ENCODE measurements around the gene RACK1. TPM values are rescaled to one million over a fixed set of nuclear protein-coding genes. Genes with fewer than 3 reads are reported as not detected.
A peak's percentile ranks its signal among the peaks of the same experiment; 100 is the strongest.

RACK1 gene
- total RNA-seq, 1 donor from 2014 or later, result 4,909 TPM

GRCh38 chr5:181265092-181265671, 21.5 kb upstream of the RACK1 start:
- no peaks in the 10 kb centered on the region for H3K27me3 ChIP-seq (ENCODE audit: control insufficient read depth, insufficient read depth, low read length)
- DNase-seq (ENCODE audit: low read depth), result no peak
- TF ChIP-seq, protein P1, sequence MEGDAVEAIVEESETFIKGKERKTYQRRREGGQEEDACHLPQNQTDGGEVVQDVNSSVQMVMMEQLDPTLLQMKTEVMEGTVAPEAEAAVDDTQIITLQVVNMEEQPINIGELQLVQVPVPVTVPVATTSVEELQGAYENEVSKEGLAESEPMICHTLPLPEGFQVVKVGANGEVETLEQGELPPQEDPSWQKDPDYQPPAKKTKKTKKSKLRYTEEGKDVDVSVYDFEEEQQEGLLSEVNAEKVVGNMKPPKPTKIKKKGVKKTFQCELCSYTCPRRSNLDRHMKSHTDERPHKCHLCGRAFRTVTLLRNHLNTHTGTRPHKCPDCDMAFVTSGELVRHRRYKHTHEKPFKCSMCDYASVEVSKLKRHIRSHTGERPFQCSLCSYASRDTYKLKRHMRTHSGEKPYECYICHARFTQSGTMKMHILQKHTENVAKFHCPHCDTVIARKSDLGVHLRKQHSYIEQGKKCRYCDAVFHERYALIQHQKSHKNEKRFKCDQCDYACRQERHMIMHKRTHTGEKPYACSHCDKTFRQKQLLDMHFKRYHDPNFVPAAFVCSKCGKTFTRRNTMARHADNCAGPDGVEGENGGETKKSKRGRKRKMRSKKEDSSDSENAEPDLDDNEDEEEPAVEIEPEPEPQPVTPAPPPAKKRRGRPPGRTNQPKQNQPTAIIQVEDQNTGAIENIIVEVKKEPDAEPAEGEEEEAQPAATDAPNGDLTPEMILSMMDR (IDR thresholded peaks at IDR 0.05; ENCODE audit: insufficient read depth, low read length, poor library complexity, severe bottlenecking), result no peak
- no peaks in the 10 kb centered on the region for H3K36me3 ChIP-seq (ENCODE audit: control insufficient read depth, insufficient read depth, low read length)
- H3K4me3 ChIP-seq (ENCODE audit: low read depth, low read length), result no peak overlapping the region

GRCh38 chr5:181263633-181264032, 19.9 kb upstream of the RACK1 start:
- DNase-seq (ENCODE audit: low read depth), result no peak
- TF ChIP-seq, protein P1 (IDR thresholded peaks at IDR 0.05; ENCODE audit: insufficient read depth, low read length, poor library complexity, severe bottlenecking), result no peak
- Histone ChIP-seq H3K27me3 (ENCODE audit: control insufficient read depth, insufficient read depth, low read length) (no peaks in the 10 kb centered on the region), H3K36me3 (ENCODE audit: control insufficient read depth, insufficient read depth, low read length) (no peaks in the 10 kb centered on the region), H3K4me3 (ENCODE audit: low read depth, low read length) (no peak overlapping the region)

- H3K27me3 ChIP-seq (ENCODE audit: control insufficient read depth, insufficient read depth, low read length), result no peaks in the 10 kb centered on the region
- TF ChIP-seq, protein P1 (IDR thresholded peaks at IDR 0.05; ENCODE audit: insufficient read depth, low read length, poor library complexity, severe bottlenecking), result no peak
- no peaks in the 10 kb centered on the region for H3K36me3 ChIP-seq (ENCODE audit: control insufficient read depth, insufficient read depth, low read length)
- peak overlapping the region; percentile 67 for H3K4me3 ChIP-seq (ENCODE audit: low read depth, low read length)
- no peak for DNase-seq (ENCODE audit: low read depth)
Measured at GRCh38 chr5:181261320-181262049, 17.8 kb upstream of the RACK1 start.

DNA sequence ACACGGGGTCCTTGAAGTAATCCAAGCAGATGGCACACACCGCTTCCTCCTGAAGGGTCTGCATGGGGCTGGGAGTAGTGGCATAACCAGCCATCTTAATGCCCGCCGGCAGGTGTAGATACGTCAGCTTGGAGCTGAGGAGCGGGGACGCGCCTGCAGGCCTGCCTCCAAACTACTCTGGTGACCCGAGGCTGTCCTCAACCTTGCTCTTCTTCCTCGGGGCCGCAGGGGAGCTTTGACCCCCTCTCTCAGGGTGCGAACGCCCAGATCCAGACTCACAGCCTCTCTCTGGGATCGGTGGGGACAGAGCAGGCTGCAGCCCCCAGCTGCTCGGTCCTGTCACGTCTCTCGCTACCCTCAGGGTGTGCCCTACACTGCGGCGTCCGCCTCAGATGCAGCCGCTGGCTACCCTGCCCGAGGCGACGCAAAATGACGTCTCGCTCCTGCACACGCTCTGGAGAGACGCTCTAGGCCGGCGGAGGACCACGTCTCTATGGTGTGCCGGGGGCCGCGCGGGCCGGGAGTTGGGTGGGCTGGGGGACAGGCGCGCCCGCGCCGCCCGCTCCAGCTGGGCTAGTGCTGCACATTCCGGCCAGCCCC, 17.1 kb upstream of the RACK1 start, which contains the start of gene TRIM52:
Gene TRIM52, minus strand, starts transcription at position 424 of the 600 bp plus-strand sequence. Its CDS starts 330 bp downstream, at position 94.
- no peaks in the 10 kb centered on the region for H3K27me3 ChIP-seq (ENCODE audit: control insufficient read depth, insufficient read depth, low read length)
- H3K4me3 ChIP-seq (ENCODE audit: low read depth, low read length), result peak within 1 kb of the TSS; percentile 67
- H3K36me3 ChIP-seq (ENCODE audit: control insufficient read depth, insufficient read depth, low read length), result no peaks in the 10 kb centered on the region
- peak; percentile 65 for DNase-seq (ENCODE audit: low read depth)
- TF ChIP-seq, protein P1 (IDR thresholded peaks at IDR 0.05; ENCODE audit: insufficient read depth, low read length, poor library complexity, severe bottlenecking), result no peak

- DNase-seq (ENCODE audit: low read depth), result no peak
- Histone ChIP-seq H3K27me3 (ENCODE audit: control insufficient read depth, insufficient read depth, low read length) (no peaks in the 10 kb centered on the region), H3K4me3 (ENCODE audit: low read depth, low read length) (peak overlapping the region; percentile 67), H3K36me3 (ENCODE audit: control insufficient read depth, insufficient read depth, low read length) (no peaks in the 10 kb centered on the region)
- TF ChIP-seq, protein P1 (IDR thresholded peaks at IDR 0.05; ENCODE audit: insufficient read depth, low read length, poor library complexity, severe bottlenecking), result no peak
Measured at GRCh38 chr5:181259974-181260719, 16.4 kb upstream of the RACK1 start.

Measured in kidney epithelial cell (primary cell).